Measurements from ENCODE around the gene C1orf198. TPM values are rescaled to one million over a fixed set of nuclear protein-coding genes. Genes with fewer than 3 reads are reported as not detected.

C1orf198 gene
- total RNA-seq, 1 experiment from 2014 or later = 20.5 TPM

GRCh38 chr1:230853731-230854130, 14.6 kb downstream of the C1orf198 start:
- Histone ChIP-seq H4K20me1 (ENCODE audit: insufficient read depth) (no peaks in the 10 kb centered on the region), H3K9me2 (ENCODE audit: insufficient read depth) (no peaks in the 10 kb centered on the region), H3K79me2 (ENCODE audit: low read depth) (no peaks in the 10 kb centered on the region; the same call in 1 of the 2 replicates), H3K27me3 (ENCODE audit: insufficient read depth, low read depth) (no peaks in the 10 kb centered on the region), H3K4me2 (no peak overlapping the region), H3K4me3 (no peak overlapping the region), H3F3A (ENCODE audit: insufficient read depth, low read depth) (no peaks in the 10 kb centered on the region), H3K4me1 (replicated peaks; ENCODE audit: insufficient read depth) (no peaks in the 10 kb centered on the region), H3K36me3 (ENCODE audit: low read depth) (no peaks in the 10 kb centered on the region; the same call in none of the 2 replicates), H3K27ac (no peak overlapping the region), H3K9me3 (ENCODE audit: insufficient read depth, low read depth) (no peaks in the 10 kb centered on the region), H2AFZ (no peak overlapping the region)
- POLR2A ChIA-PET (ENCODE audit: unreplicated experiment) = no interaction called here
- intact Hi-C loops (cut with micrococcal nuclease; ENCODE audit: unreplicated experiment) = no loop called here
- TF ChIP-seq EZH2 (IDR thresholded peaks at IDR 0.05; ENCODE audit: low read depth) = no peak
- no peak for TF ChIP-seq CTCF (conservative IDR thresholded peaks at IDR 0.05)
- CTCF ChIA-PET = no interaction called here
- no peak for DNase-seq
- BruUV-seq (replicated peaks) = no TSS peak

GRCh38 chr1:230852959-230853358, 15.4 kb downstream of the C1orf198 start:
- Histone ChIP-seq H3K27ac (no peak overlapping the region), H3F3A (ENCODE audit: insufficient read depth, low read depth) (no peaks in the 10 kb centered on the region), H3K79me2 (ENCODE audit: low read depth) (no peaks in the 10 kb centered on the region), H3K27me3 (ENCODE audit: insufficient read depth, low read depth) (no peaks in the 10 kb centered on the region), H4K20me1 (ENCODE audit: insufficient read depth) (no peaks in the 10 kb centered on the region), H3K4me1 (replicated peaks; ENCODE audit: insufficient read depth) (no peaks in the 10 kb centered on the region), H3K4me3 (no peak overlapping the region), H3K9me2 (ENCODE audit: insufficient read depth) (no peaks in the 10 kb centered on the region), H2AFZ (no peak overlapping the region), H3K36me3 (ENCODE audit: low read depth) (no peaks in the 10 kb centered on the region; the same call in none of the 2 replicates), H3K4me2 (no peak overlapping the region), H3K9me3 (ENCODE audit: insufficient read depth, low read depth) (no peaks in the 10 kb centered on the region)
- intact Hi-C loops (cut with micrococcal nuclease; ENCODE audit: unreplicated experiment) = no loop called here
- ChIA-PET POLR2A (ENCODE audit: unreplicated experiment) (no interaction called here), CTCF (no interaction called here)
- BruUV-seq (replicated peaks) = no TSS peak
- DNase-seq = no peak
- TF ChIP-seq CTCF (conservative IDR thresholded peaks at IDR 0.05) (no peak), EZH2 (IDR thresholded peaks at IDR 0.05; ENCODE audit: low read depth) (no peak)

GRCh38 chr1:230851291-230851691, 17.0 kb downstream of the C1orf198 start:
- Histone ChIP-seq H3K27me3 (ENCODE audit: insufficient read depth, low read depth) (no peaks in the 10 kb centered on the region), H3K36me3 (ENCODE audit: low read depth) (no peaks in the 10 kb centered on the region; the same call in 1 of the 2 replicates), H3K4me1 (replicated peaks; ENCODE audit: insufficient read depth) (no peaks in the 10 kb centered on the region), H3K4me3 (no peak overlapping the region), H3K79me2 (ENCODE audit: low read depth) (no peaks in the 10 kb centered on the region), H4K20me1 (ENCODE audit: insufficient read depth) (no peaks in the 10 kb centered on the region), H2AFZ (no peak overlapping the region), H3K9me2 (ENCODE audit: insufficient read depth) (no peaks in the 10 kb centered on the region), H3F3A (ENCODE audit: insufficient read depth, low read depth) (no peaks in the 10 kb centered on the region), H3K4me2 (no peak overlapping the region), H3K27ac (no peak overlapping the region), H3K9me3 (ENCODE audit: insufficient read depth, low read depth) (no peaks in the 10 kb centered on the region)
- TF ChIP-seq EZH2 (IDR thresholded peaks at IDR 0.05; ENCODE audit: low read depth) (no peak), CTCF (conservative IDR thresholded peaks at IDR 0.05) (no peak)
- ChIA-PET POLR2A (ENCODE audit: unreplicated experiment) (no interaction called here), CTCF (no interaction called here)
- BruUV-seq (replicated peaks) = no TSS peak
- DNase-seq = no peak
- intact Hi-C loops (cut with micrococcal nuclease; ENCODE audit: unreplicated experiment) = no loop called here
